ENCODE measurements around the gene LRRC55. TPM values are rescaled to one million over a fixed set of nuclear protein-coding genes. Genes with fewer than 3 reads are reported as not detected.

The LRRC55 gene
- total RNA-seq, 1 experiment from 2014 or later, result not detected

DNA sequence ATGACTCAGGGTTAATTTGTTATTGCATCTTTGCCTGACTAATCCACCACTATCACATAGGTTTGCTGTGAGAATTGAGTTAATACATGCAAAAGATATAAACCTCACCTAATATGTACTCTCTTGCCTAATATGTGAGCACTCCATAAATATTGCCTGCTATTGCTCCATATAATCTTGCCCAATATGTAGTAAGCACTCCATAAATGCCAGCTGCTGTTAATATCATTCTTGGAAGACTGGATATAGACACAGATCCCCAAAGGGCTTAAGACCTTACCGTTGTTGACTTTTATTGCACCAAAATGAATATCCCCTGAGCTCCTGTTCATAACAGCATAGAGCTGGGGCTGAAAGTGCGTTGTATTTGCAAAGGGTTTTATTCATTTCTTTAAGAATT, 27.0 kb upstream of the LRRC55 start (continued):
- TF ChIP-seq, protein P1, sequence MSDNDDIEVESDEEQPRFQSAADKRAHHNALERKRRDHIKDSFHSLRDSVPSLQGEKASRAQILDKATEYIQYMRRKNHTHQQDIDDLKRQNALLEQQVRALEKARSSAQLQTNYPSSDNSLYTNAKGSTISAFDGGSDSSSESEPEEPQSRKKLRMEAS (IDR thresholded peaks at IDR 0.05), result no peak
- TF ChIP-seq ZFX (IDR thresholded peaks at IDR 0.05), result no peak
- no peak for TF ChIP-seq JUND (IDR thresholded peaks at IDR 0.05)
- TF ChIP-seq POLR2AphosphoS5 (IDR thresholded peaks at IDR 0.05; ENCODE audit: low read depth, low read length), result no peak
- TF ChIP-seq SIN3A (IDR thresholded peaks at IDR 0.05; ENCODE audit: low read depth), result no peak
- no peak for TF ChIP-seq TCF7L2 (IDR thresholded peaks at IDR 0.05; ENCODE audit: borderline replicate concordance, extremely low read depth, insufficient read depth, insufficient read length)
- TF ChIP-seq RAD21 (IDR thresholded peaks at IDR 0.05; ENCODE audit: low read depth), result no peak

DNA sequence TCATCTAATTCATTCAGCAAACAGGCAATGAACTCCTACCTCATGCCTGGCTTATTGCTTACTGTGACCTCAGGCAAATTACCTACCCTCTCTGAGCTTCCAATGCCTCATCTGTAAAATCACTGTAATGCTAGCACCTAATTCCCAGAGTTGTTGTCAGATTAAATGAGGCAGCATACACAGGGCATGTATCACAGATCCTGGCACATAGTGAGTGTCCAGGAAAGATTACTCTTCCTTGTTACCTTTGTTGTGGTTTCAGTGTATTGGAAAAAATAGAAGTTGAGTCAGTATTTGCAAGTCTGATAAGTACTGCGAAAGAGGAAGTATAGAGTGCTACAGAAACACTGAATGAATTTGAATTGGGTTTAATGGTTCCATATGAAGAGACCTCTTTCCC, 26.4 kb upstream of the LRRC55 start:
- TF ChIP-seq, protein P1 (IDR thresholded peaks at IDR 0.05), result no peak
- no peak for TF ChIP-seq POLR2AphosphoS5 (IDR thresholded peaks at IDR 0.05; ENCODE audit: low read depth, low read length)
- TF ChIP-seq, protein P2, sequence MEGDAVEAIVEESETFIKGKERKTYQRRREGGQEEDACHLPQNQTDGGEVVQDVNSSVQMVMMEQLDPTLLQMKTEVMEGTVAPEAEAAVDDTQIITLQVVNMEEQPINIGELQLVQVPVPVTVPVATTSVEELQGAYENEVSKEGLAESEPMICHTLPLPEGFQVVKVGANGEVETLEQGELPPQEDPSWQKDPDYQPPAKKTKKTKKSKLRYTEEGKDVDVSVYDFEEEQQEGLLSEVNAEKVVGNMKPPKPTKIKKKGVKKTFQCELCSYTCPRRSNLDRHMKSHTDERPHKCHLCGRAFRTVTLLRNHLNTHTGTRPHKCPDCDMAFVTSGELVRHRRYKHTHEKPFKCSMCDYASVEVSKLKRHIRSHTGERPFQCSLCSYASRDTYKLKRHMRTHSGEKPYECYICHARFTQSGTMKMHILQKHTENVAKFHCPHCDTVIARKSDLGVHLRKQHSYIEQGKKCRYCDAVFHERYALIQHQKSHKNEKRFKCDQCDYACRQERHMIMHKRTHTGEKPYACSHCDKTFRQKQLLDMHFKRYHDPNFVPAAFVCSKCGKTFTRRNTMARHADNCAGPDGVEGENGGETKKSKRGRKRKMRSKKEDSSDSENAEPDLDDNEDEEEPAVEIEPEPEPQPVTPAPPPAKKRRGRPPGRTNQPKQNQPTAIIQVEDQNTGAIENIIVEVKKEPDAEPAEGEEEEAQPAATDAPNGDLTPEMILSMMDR (IDR thresholded peaks at IDR 0.05 in 2 of 3, conservative IDR thresholded peaks at IDR 0.05 in 1 of 3; ENCODE audit: borderline replicate concordance in 1 of 3, insufficient read depth in 1 of 3, low read depth in 2 of 3, low read length in 2 of 3), result no peak
- TF ChIP-seq EZH2phosphoT487 (IDR thresholded peaks at IDR 0.05; ENCODE audit: borderline replicate concordance), result no peak
- TF ChIP-seq YY1 (IDR thresholded peaks at IDR 0.05; ENCODE audit: extremely low read depth, insufficient replicate concordance, low read depth, low read length), result no peak
- TF ChIP-seq, protein P3, sequence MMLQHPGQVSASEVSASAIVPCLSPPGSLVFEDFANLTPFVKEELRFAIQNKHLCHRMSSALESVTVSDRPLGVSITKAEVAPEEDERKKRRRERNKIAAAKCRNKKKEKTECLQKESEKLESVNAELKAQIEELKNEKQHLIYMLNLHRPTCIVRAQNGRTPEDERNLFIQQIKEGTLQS (IDR thresholded peaks at IDR 0.05), result no peak
- Histone ChIP-seq H3K4me3 (replicated peaks in 1 of 2; ENCODE audit: low read depth in 1 of 2, low read length in 2 of 2) (no peak overlapping the region), H4K20me1 (ENCODE audit: insufficient read depth) (no peaks in the 10 kb centered on the region), H3K9me2 (ENCODE audit: insufficient read depth) (no peaks in the 10 kb centered on the region), H3K27me3 (ENCODE audit: insufficient read depth, low read length) (peaks cover 33% of the 10 kb centered on the region), H3K36me3 (ENCODE audit: control insufficient read depth in 1 of 2, insufficient read depth in 2 of 2, low read length in 2 of 2) (no peaks in the 10 kb centered on the region), H3K9ac (ENCODE audit: low read length) (no peak overlapping the region), H3K79me2 (ENCODE audit: insufficient read depth, low read length) (no peaks in the 10 kb centered on the region), H3K4me2 (ENCODE audit: low read length) (no peak overlapping the region), H3K4me1 (ENCODE audit: control insufficient read depth in 1 of 2, insufficient read depth in 2 of 2, low read length in 2 of 2) (no peaks in the 10 kb centered on the region), H2AFZ (ENCODE audit: low read depth, low read length, poor library complexity, severe bottlenecking) (no peak overlapping the region), H3K9me3 (ENCODE audit: control insufficient read depth in 1 of 2, insufficient read depth in 1 of 2, low read depth in 1 of 2, low read length in 2 of 2) (no peaks in the 10 kb centered on the region), H3K27ac (ENCODE audit: low read depth, low read length) (no peak overlapping the region)
- ChIA-PET CTCF (interaction anchor here (1.4 kb wide), 1 partner anchor 94 kb away, joined by 3 read pairs; no protein-coding TSS in a partner anchor), RAD21 (ENCODE audit: low non-redundant PET in 1 of 2, low total read pairs in 2 of 2, uncharacterized antibody in 2 of 2, unreplicated experiment in 2 of 2) (no interaction called here), POLR2A (no interaction called here)
- intact Hi-C loops (cut with micrococcal nuclease), result no loop called here
- BruUV-seq (replicated peaks), result no TSS peak
- DNase-seq (ENCODE audit: low read depth, low spot score) (no peak), ATAC-seq (no peak)
